A549 treated with AZD9567 at 1 μM for 4 hours (cell line): ENCODE results near the gene OPN1SW. TPM values are rescaled to one million over a fixed set of nuclear protein-coding genes. Genes with fewer than 3 reads are reported as not detected.

Experiments used
- total RNA-seq: library from RNA; stranded (reverse); fragments of 200-300 nt; extraction: Qiagen RNA extraction; gene quantifications from 5 replicates; pipeline ENCODE4 v1.2.3, GENCODE V29; 2022; ENCODE audit not compliant: insufficient read depth

OPN1SW gene, protein sequence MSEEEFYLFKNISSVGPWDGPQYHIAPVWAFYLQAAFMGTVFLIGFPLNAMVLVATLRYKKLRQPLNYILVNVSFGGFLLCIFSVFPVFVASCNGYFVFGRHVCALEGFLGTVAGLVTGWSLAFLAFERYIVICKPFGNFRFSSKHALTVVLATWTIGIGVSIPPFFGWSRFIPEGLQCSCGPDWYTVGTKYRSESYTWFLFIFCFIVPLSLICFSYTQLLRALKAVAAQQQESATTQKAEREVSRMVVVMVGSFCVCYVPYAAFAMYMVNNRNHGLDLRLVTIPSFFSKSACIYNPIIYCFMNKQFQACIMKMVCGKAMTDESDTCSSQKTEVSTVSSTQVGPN
- not detected in 5 replicates for total RNA-seq

GRCh38 chr7:128775744-128776474, at the start of gene OPN1SW:
TSS of gene OPN1SW (minus strand) at chr7:128775794. CDS start at chr7:128775781, 13 bp downstream.

GRCh38 chr7:128791121-128791971, 15.8 kb upstream of the OPN1SW start, which contains the start of gene CCDC136:
TSS of gene CCDC136 (plus strand) at chr7:128791968. CDS start at chr7:128792412, 444 bp downstream.

DNA sequence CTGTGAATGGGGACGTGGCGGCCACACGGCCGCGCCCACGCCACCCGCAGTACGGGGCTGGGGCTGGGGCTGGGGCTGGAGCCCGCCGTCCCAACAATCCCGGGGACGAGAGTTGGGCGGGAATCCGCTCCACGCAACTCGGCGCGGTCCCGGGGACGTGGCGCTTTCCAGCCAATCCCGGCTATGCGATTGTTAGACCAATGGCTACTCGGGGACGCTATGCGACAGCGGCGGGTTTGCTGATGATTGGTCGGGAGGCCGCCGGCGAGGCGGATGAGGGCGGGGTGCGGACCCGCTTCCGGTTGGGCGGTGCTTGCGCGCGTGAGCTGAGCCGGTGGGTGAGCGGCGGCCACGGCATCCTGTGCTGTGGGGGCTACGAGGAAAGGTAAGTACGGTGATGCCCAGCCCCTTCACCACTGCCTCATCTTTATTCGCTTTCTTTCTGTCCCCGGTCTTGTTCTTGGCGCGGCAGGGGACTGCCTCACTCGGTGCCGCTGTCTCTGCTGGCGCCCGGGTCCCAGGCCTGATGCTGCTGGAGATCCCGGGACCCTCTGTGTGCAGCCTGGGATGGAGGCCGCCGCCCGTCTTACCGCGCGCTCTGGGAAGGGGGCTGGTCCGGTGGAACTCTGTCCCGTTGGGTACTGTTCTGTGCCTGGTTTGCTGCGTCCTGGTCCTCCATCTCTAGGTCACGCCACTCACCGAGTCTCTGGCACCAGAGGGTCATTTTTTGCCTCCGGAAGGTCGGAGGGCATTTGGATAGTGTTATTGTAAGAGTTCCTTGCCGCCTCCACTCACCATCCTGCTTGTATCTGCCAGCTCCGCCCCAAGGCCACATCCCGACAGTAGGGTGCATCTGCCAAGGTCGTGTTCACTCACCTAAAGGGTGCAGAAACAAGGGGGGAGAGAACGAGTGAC, 36.3 kb downstream of the OPN1SW start, which contains the start of gene CALU:
CALU (plus strand) TSS at position 312 of the 915 bp plus-strand sequence. CDS start 9,225 bp downstream, outside the sequence.

Other genes starting within 250 kb of the OPN1SW start
- gene GARIN1A, start 103.5 kb downstream of the OPN1SW start, total RNA-seq: 0.65 to 0.85 TPM (median 0.67 TPM) in 4 of 5 replicates, not detected in the other
- gene CALU, start 36.4 kb downstream of the OPN1SW start, total RNA-seq: 127 to 176 TPM (median 149 TPM) in 5 replicates
- gene CCDC136, start 16.2 kb upstream of the OPN1SW start, total RNA-seq: 1.8 to 2.3 TPM (median 2.1 TPM) in 4 of 5 replicates, not detected in the other
- gene FLNC, start 54.6 kb upstream of the OPN1SW start, total RNA-seq: 2.8 to 5.4 TPM (median 3.3 TPM) in 5 replicates
- gene ATP6V1F, start 87.1 kb upstream of the OPN1SW start, total RNA-seq: 192 to 261 TPM (median 244 TPM) in 5 replicates
- gene KCP, start 134.9 kb upstream of the OPN1SW start, total RNA-seq: 0.11 to 0.17 TPM (median 0.14 TPM) in 4 of 5 replicates, not detected in the other
- 10.6 to 16.3 TPM (median 13.9 TPM) in 5 replicates for gene IRF5, start 162.1 kb upstream of the OPN1SW start, total RNA-seq